Sigmoid colon (tissue), 7 donors: ENCODE data around the gene ZFP36L2. TPM values are rescaled to one million over a fixed set of nuclear protein-coding genes. Genes with fewer than 3 reads are reported as not detected.

Experiments
- DNase-seq: peaks from one replicate; pipeline ENCODE4 v3.0.0-alpha.2; 2019
- H3K27ac ChIP-seq, 4 donors: fragments of 200-600 bp; sonication (generic); one replicate each; pipeline ENCODE4 v1.5.1; 2016 to 2019; ENCODE audit warnings: mild to moderate bottlenecking in 1 of 4
- H3K27me3 ChIP-seq, 3 donors: fragments of 200-600 bp; sonication (generic); one replicate each; pipeline ENCODE4 v1.5.1; 2019; ENCODE audit warnings: mild to moderate bottlenecking in 1 of 3
- H3K36me3 ChIP-seq, 4 donors: fragments of 200-600 bp; sonication (generic); one replicate each; pipeline ENCODE4 v1.5.1; 2016 to 2019
- H3K4me1 ChIP-seq, 4 donors: fragments of 200-600 bp; sonication (generic); one replicate each; pipeline ENCODE4 v1.5.1; 2017 to 2019
- H3K4me3 ChIP-seq, 4 donors: fragments of 200-600 bp; sonication (generic); one replicate each; pipeline ENCODE4 v1.5.1; 2017 to 2019; ENCODE audit warnings: mild to moderate bottlenecking in 2 of 4, moderate library complexity in 1 of 4
- H3K9me3 ChIP-seq, 4 donors: fragments of 200-600 bp in 3 of 4; sonication (generic) in 3 of 4; one replicate each; pipeline versions ENCODE4 v1.5.1 to v1.6.1; 2013 to 2019
- EP300 ChIP-seq, 4 donors: sonication (generic); formaldehyde crosslinking; IDR thresholded peaks; one replicate each; pipeline ENCODE4 v1.6.1; 2017; ENCODE audit warnings: antibody characterized with exemption in 4 of 4
- POLR2A ChIP-seq, 2 donors: fragments of 450-650 bp; IDR thresholded peaks; one replicate each; pipeline ENCODE4 v1.6.1; 2016; ENCODE audit warnings: antibody characterized with exemption in 2 of 2, mild to moderate bottlenecking in 2 of 2, moderate library complexity in 2 of 2
- POLR2AphosphoS5 ChIP-seq, 4 donors: sonication (generic); formaldehyde crosslinking; IDR thresholded peaks; one replicate each; pipeline ENCODE4 v1.6.1; 2017; ENCODE audit warnings: antibody characterized with exemption in 4 of 4
- WGBS, 2 donors: extraction: QIAGEN DNeasy Blood & Tissue Kit; methylation state at CpG; one replicate each; pipeline ENCODE4 v1.1.7; 2013; 5-methylcytosine and 5-hydroxymethylcytosine counted together
- intact Hi-C: fragments of 100-400 bp; cut with DNase I; formaldehyde crosslinking; loops from one replicate; pipeline ENCODE4 v1.15.1; 2023
- polyA plus RNA-seq, 3 donors: library from polyadenylated mRNA; stranded (reverse); fragments of 200-250 nt; gene quantifications; one replicate each; pipeline ENCODE4 v1.2.3, GENCODE V29; 2013
- total RNA-seq, 4 donors: library from RNA; depleted of rRNA; stranded (reverse); fragments of >200 nt; gene quantifications; one replicate each; pipeline ENCODE4 v1.1.0, GENCODE V29; 2016
- TF ChIP-seq, protein P1 (sequence below), 4 experiments: fragments of 450-650 bp in 3 of 4; fragments of 200-600 bp in 1 of 4; IDR thresholded peaks; one replicate each; pipeline ENCODE4 v1.5.1; 2016 to 2019; ENCODE audit warnings: antibody characterized with exemption in 4 of 4, mild to moderate bottlenecking in 3 of 4, moderate library complexity in 2 of 4
- donor health status: healthy with polysubstance abuse.
- donor health status: Bipolar disorder and iron deficiency.
- donor health status: healthy.

ZFP36L2 gene
- 100 to 1,000 TPM in 1 of 4 donors, 10 to 100 TPM in 3; 59.8 to 115 (median 72.3) TPM for total RNA-seq
- polyA plus RNA-seq = 100 to 1,000 TPM in 2 of 3 donors, 10 to 100 TPM in 1; 97.3 to 120 (median 116) TPM

DNA sequence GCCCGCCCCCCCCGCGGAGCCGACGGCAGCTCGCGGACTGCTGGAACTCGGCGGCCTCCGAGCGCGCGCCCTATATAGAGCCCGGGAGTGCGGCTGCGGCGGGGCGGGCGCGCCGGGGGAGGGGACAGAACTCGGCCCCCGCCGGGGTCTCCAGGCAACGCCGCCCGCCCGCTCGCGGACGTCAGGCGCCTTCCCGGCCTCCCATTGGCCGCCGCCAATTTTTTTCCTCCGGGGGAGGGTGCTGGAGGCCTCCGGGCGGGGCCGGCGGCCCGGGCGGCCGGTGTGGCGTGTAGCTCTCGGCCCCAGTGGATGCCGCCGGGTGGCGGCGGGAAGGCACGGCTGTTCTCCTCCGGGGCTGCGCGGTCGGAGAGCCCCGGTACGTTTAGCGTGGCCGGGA, at the start of gene ZFP36L2:
Gene ZFP36L2 (minus strand): TSS at position 49 of the 397 bp plus-strand sequence. CDS start 291 bp downstream, outside the sequence.
- peaks cover 5 to 37% (median 16%) of the 10 kb centered on the region in 4 donors for H3K36me3 ChIP-seq
- H3K4me3 ChIP-seq = peak within 1 kb of the TSS; percentile 73 to 96 (median 92)
- peak; percentile 98 for DNase-seq
- peaks cover 0 to 48% (median 36%) of the 10 kb centered on the region in 4 donors for H3K4me1 ChIP-seq
- intact Hi-C loops = loop anchor here (2.0 to 5.0 kb wide), 5 partner anchors 121 to 398 kb away; no protein-coding TSS in a partner anchor
- H3K27ac ChIP-seq = peak within 1 kb of the TSS; percentile 99 to 100 (median 100)
- H3K9me3 ChIP-seq = no peaks in the 10 kb centered on the region
- 0 to 1% methylated on average over 58 of the region's 58 CpGs for WGBS, 2 donors
- TF ChIP-seq POLR2AphosphoS5 (IDR thresholded peaks at IDR 0.05) (peak; percentile 74 to 95 (median 90)), EP300 (IDR thresholded peaks at IDR 0.05) (no peak), POLR2A (IDR thresholded peaks at IDR 0.05) (peak; percentile 97 to 98)
- TF ChIP-seq, protein P1, sequence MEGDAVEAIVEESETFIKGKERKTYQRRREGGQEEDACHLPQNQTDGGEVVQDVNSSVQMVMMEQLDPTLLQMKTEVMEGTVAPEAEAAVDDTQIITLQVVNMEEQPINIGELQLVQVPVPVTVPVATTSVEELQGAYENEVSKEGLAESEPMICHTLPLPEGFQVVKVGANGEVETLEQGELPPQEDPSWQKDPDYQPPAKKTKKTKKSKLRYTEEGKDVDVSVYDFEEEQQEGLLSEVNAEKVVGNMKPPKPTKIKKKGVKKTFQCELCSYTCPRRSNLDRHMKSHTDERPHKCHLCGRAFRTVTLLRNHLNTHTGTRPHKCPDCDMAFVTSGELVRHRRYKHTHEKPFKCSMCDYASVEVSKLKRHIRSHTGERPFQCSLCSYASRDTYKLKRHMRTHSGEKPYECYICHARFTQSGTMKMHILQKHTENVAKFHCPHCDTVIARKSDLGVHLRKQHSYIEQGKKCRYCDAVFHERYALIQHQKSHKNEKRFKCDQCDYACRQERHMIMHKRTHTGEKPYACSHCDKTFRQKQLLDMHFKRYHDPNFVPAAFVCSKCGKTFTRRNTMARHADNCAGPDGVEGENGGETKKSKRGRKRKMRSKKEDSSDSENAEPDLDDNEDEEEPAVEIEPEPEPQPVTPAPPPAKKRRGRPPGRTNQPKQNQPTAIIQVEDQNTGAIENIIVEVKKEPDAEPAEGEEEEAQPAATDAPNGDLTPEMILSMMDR (IDR thresholded peaks at IDR 0.05) = no peak
- no peaks in the 10 kb centered on the region for H3K27me3 ChIP-seq

DNA sequence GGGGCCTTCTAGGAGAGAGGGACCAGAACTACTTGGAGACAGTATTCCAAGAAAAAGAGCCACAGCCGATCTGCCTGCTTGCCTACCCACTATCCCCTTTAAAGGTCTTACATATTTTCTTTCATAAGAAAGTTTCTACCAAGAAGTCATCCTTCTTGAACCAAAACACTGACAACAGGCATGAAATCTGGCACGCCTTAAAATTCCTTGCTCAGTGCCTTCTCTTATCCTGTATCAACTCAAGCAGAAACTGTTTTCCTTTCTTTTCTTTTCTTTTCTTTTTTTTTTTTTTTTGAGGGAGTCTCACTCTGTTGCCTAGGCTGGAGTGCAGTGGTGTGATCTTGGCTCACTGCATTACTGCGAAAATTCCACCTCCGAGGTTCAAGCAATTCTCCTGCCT, 48.3 kb upstream of the ZFP36L2 start:
- TF ChIP-seq EP300 (IDR thresholded peaks at IDR 0.05) (no peak), POLR2A (IDR thresholded peaks at IDR 0.05) (no peak), POLR2AphosphoS5 (IDR thresholded peaks at IDR 0.05) (no peak)
- TF ChIP-seq, protein P1 (IDR thresholded peaks at IDR 0.05) = no peak
- Histone ChIP-seq H3K27ac (no peak overlapping the region), H3K9me3 (no peaks in the 10 kb centered on the region), H3K4me1 (peaks cover 0 to 72% (median 49%) of the 10 kb centered on the region in 4 donors), H3K4me3 (no peak overlapping the region), H3K27me3 (no peaks in the 10 kb centered on the region), H3K36me3 (peaks cover 0 to 2% (median 0%) of the 10 kb centered on the region in 4 donors)
- 94 to 97% methylated on average over 4 of the region's 4 CpGs for WGBS, 2 donors
- intact Hi-C loops = no loop called here
- DNase-seq = no peak

- peaks cover 0 to 78% (median 55%) of the 10 kb centered on the region in 4 donors for H3K4me1 ChIP-seq
- H3K4me3 ChIP-seq = no peak overlapping the region
- H3K27ac ChIP-seq = peak overlapping the region in 2 of 4 donors; percentile 37 to 40
- H3K27me3 ChIP-seq = no peaks in the 10 kb centered on the region
- DNase-seq = no peak
- 94 to 96% methylated on average over 4 of the region's 4 CpGs for WGBS, 2 donors
- TF ChIP-seq, protein P1 (IDR thresholded peaks at IDR 0.05) = no peak
- TF ChIP-seq POLR2A (IDR thresholded peaks at IDR 0.05) (no peak), EP300 (IDR thresholded peaks at IDR 0.05) (no peak), POLR2AphosphoS5 (IDR thresholded peaks at IDR 0.05) (no peak)
- intact Hi-C loops = no loop called here
- no peaks in the 10 kb centered on the region for H3K36me3 ChIP-seq
- H3K9me3 ChIP-seq = no peaks in the 10 kb centered on the region
Measured at GRCh38 chr2:43274055-43274454, 47.6 kb upstream of the ZFP36L2 start.

- H3K4me3 ChIP-seq = no peak overlapping the region
- peaks cover 0 to 78% (median 56%) of the 10 kb centered on the region in 4 donors for H3K4me1 ChIP-seq
- no peaks in the 10 kb centered on the region for H3K27me3 ChIP-seq
- intact Hi-C loops = no loop called here
- peak overlapping the region in 2 of 4 donors; percentile 37 to 40 for H3K27ac ChIP-seq
- no peak for TF ChIP-seq POLR2A (IDR thresholded peaks at IDR 0.05)
- no peak for TF ChIP-seq EP300 (IDR thresholded peaks at IDR 0.05)
- TF ChIP-seq, protein P1 (IDR thresholded peaks at IDR 0.05) = no peak
- no peak for TF ChIP-seq POLR2AphosphoS5 (IDR thresholded peaks at IDR 0.05)
- H3K36me3 ChIP-seq = no peaks in the 10 kb centered on the region
- 78 to 92% methylated on average over 4 of the region's 4 CpGs for WGBS, 2 donors
- no peak for DNase-seq
- H3K9me3 ChIP-seq = no peaks in the 10 kb centered on the region
Measured at GRCh38 chr2:43273529-43273928, 47.1 kb upstream of the ZFP36L2 start.
